H9 (cell line): ENCODE data around the gene PROSER1. TPM values are rescaled to one million over a fixed set of nuclear protein-coding genes. Genes with fewer than 3 reads are reported as not detected.
"Not testable (repeated sequence)": the region's sequence is repeated elsewhere in the genome, so short reads cannot be mapped to it uniquely, and the experiment has no call there.

ENCODE experiments used
- DNase-seq: peaks from one replicate; pipeline ENCODE4 v3.0.0-alpha.2; 2017
- H2AFZ ChIP-seq: one replicate; pipeline ENCODE4 v1.6.1; 2013; ENCODE audit warnings: mild to moderate bottlenecking, low read length, control low read depth, moderate library complexity
- H2AK5ac ChIP-seq: 2 replicates; pipeline ENCODE4 v1.6.1; 2013; ENCODE audit warnings: low read length, control low read depth, mixed read lengths; ENCODE audit not compliant: insufficient read length
- H2BK120ac ChIP-seq: one replicate; pipeline ENCODE4 v1.6.1; 2013; ENCODE audit warnings: low read depth, mild to moderate bottlenecking, low read length, control low read depth, inconsistent platforms; ENCODE audit not compliant: poor library complexity, severe bottlenecking
- H2BK12ac ChIP-seq: 2 replicates; pipeline ENCODE4 v1.6.1; 2013; ENCODE audit warnings: low read length, control low read depth, mixed read lengths, low read depth; ENCODE audit not compliant: insufficient read length
- H2BK15ac ChIP-seq: 2 replicates; pipeline ENCODE4 v1.6.1; 2013; ENCODE audit warnings: low read depth, low read length, control low read depth
- H2BK20ac ChIP-seq: one replicate; pipeline ENCODE4 v1.6.1; 2013; ENCODE audit warnings: low read depth, mild to moderate bottlenecking, low read length, control low read depth, inconsistent platforms; ENCODE audit not compliant: poor library complexity, severe bottlenecking
- H2BK5ac ChIP-seq: 2 replicates; pipeline ENCODE4 v1.6.1; 2013; ENCODE audit warnings: low read length, control low read depth, mixed read lengths; ENCODE audit not compliant: insufficient read length
- H3K14ac ChIP-seq: 2 replicates; pipeline ENCODE4 v1.6.1; 2013; ENCODE audit warnings: low read length, control low read depth; ENCODE audit not compliant: insufficient read depth
- H3K18ac ChIP-seq: 2 replicates; pipeline ENCODE4 v1.6.1; 2013; ENCODE audit warnings: low read depth, mild to moderate bottlenecking, mixed read lengths, low read length, control low read depth; ENCODE audit not compliant: insufficient read length
- H3K23ac ChIP-seq: 2 replicates; pipeline ENCODE4 v1.6.1; 2013; ENCODE audit warnings: low read length, control low read depth, mixed read lengths, low read depth; ENCODE audit not compliant: insufficient read length
- H3K23me2 ChIP-seq: 2 replicates; pipeline ENCODE4 v1.6.1; 2013; ENCODE audit warnings: low read depth, mild to moderate bottlenecking, mixed read lengths, low read length, control low read depth; ENCODE audit not compliant: insufficient read length, poor library complexity, severe bottlenecking
- H3K27ac ChIP-seq: 2 replicates; pipeline ENCODE4 v1.5.1; 2013; ENCODE audit warnings: low read length, control low read depth, mixed read lengths, low read depth; ENCODE audit not compliant: insufficient read length
- H3K27me3 ChIP-seq: 2 replicates; pipeline ENCODE4 v1.6.1; 2013; ENCODE audit warnings: low read length, control low read depth, inconsistent platforms; ENCODE audit not compliant: insufficient read depth
- H3K4ac ChIP-seq: 2 replicates; pipeline ENCODE4 v1.6.1; 2013; ENCODE audit warnings: low read depth, mild to moderate bottlenecking, control low read depth, inconsistent platforms, low read length, moderate library complexity
- H3K4me1 ChIP-seq: 2 replicates; pipeline ENCODE4 v1.6.1; 2013; ENCODE audit warnings: low read length, control low read depth, inconsistent platforms; ENCODE audit not compliant: insufficient read depth
- H3K4me2 ChIP-seq: 2 replicates; pipeline ENCODE4 v1.6.1; 2013; ENCODE audit warnings: low read length, control low read depth, mixed read lengths; ENCODE audit not compliant: insufficient read length, insufficient read depth
- H3K56ac ChIP-seq: 2 replicates; pipeline ENCODE4 v1.6.1; 2013; ENCODE audit warnings: low read depth, mild to moderate bottlenecking, mixed read lengths, low read length, control low read depth; ENCODE audit not compliant: insufficient read length
- H3K79me1 ChIP-seq: 2 replicates; pipeline ENCODE4 v1.6.1; 2013; ENCODE audit warnings: low read depth, mild to moderate bottlenecking, moderate library complexity, low read length, control low read depth, inconsistent platforms; ENCODE audit not compliant: insufficient read depth, poor library complexity, severe bottlenecking
- H3K79me2 ChIP-seq: 2 replicates; pipeline ENCODE4 v1.6.1; 2013; ENCODE audit warnings: low read length, control low read depth, inconsistent platforms; ENCODE audit not compliant: insufficient read depth
- H3K9ac ChIP-seq: 2 replicates; pipeline ENCODE4 v1.6.1; 2013; ENCODE audit warnings: low read length, control low read depth, mixed read lengths; ENCODE audit not compliant: insufficient read length; ENCODE audit errors: extremely low read depth
- H3K9me3 ChIP-seq: one replicate; pipeline ENCODE4 v1.6.1; 2013; ENCODE audit warnings: low read depth, low read length, inconsistent platforms; ENCODE audit not compliant: control insufficient read depth
- H3T11ph ChIP-seq: one replicate; pipeline ENCODE4 v1.6.1; 2013; ENCODE audit warnings: mild to moderate bottlenecking, low read length, control low read depth, inconsistent platforms
- H4K20me1 ChIP-seq: one replicate; pipeline ENCODE4 v1.6.1; 2013; ENCODE audit not compliant: control insufficient read depth, insufficient read length, insufficient read depth
- H4K5ac ChIP-seq: 2 replicates; pipeline ENCODE4 v1.6.1; 2013; ENCODE audit warnings: low read depth, mild to moderate bottlenecking, mixed read lengths, low read length, control low read depth; ENCODE audit not compliant: insufficient read length
- H4K8ac ChIP-seq: replicated peaks from 2 replicates; pipeline ENCODE4 v1.6.1; 2013; ENCODE audit warnings: low read length, control low read depth, mixed read lengths, low read depth; ENCODE audit not compliant: insufficient read length
- H4K91ac ChIP-seq: 2 replicates; pipeline ENCODE4 v1.6.1; 2013; ENCODE audit warnings: low read depth, mild to moderate bottlenecking, moderate library complexity, mixed read lengths, low read length, control low read depth; ENCODE audit not compliant: insufficient read length
- H3K27ac Mint-ChIP-seq, 3 experiments: 2 replicates in 2 of 3; 3 replicates in 1 of 3; pipeline ENCODE4 v1.8.0; 2020 to 2021; ENCODE audit warnings: mixed read lengths in 3 of 3, mild to moderate bottlenecking in 1 of 3, moderate library complexity in 1 of 3
- H3K27me3 Mint-ChIP-seq: 2 replicates; pipeline ENCODE4 v1.8.0; 2021; ENCODE audit warnings: low read depth, mild to moderate bottlenecking, moderate library complexity, mixed read lengths
- H3K36me3 Mint-ChIP-seq, 3 experiments: 2 replicates in 2 of 3; 3 replicates in 1 of 3; pipeline ENCODE4 v1.8.0; 2020 to 2021; ENCODE audit warnings: low read depth in 3 of 3, mixed read lengths in 3 of 3; ENCODE audit not compliant: insufficient read depth in 1 of 3
- H3K4me1 Mint-ChIP-seq, 2 experiments: 2 replicates each; pipeline ENCODE4 v1.8.0; 2020; ENCODE audit warnings: mixed read lengths in 2 of 2
- H3K4me3 Mint-ChIP-seq, 2 experiments: 2 replicates in 1 of 2; 3 replicates in 1 of 2; pipeline ENCODE4 v1.8.0; 2020 to 2021; ENCODE audit warnings: mild to moderate bottlenecking in 2 of 2, mixed read lengths in 2 of 2, moderate library complexity in 1 of 2
- H3K9me3 Mint-ChIP-seq, 2 experiments: 2 replicates in 1 of 2; 3 replicates in 1 of 2; pipeline ENCODE4 v1.8.0; 2020; ENCODE audit warnings: mild to moderate bottlenecking in 2 of 2, mixed read lengths in 2 of 2, moderate library complexity in 1 of 2
- WGBS: extraction: QIAGEN DNeasy Blood & Tissue Kit; methylation state at CpG from one replicate; pipeline ENCODE4 v1.1.7; 2013; ENCODE audit warnings: missing lambda C conversion rate, low lambda C conversion rate, mixed read lengths; ENCODE audit not compliant: insufficient read length; ENCODE audit errors: extremely low coverage; 5-methylcytosine and 5-hydroxymethylcytosine counted together
- long read RNA-seq: library from polyadenylated mRNA; unstranded; transcript quantifications from one replicate; pipeline ENCODE4 v2.0.0, GENCODE V29; 2020
- total RNA-seq: library from RNA; stranded (reverse); gene quantifications from 2 replicates; pipeline ENCODE4 v1.2.1, GENCODE V29; 2021
- TF ChIP-seq, protein P1 (sequence below): fragments of 200-600 bp; sonication (generic); conservative IDR thresholded peaks from 3 replicates; pipeline ENCODE4 v1.8.0; 2021; ENCODE audit warnings: antibody characterized with exemption, mild to moderate bottlenecking

PROSER1 gene
- total RNA-seq, result 79.5 and 84.6 TPM in 2 replicates
- long read RNA-seq, partial matches to known transcripts, result 21 of 64 reads
- long read RNA-seq, other reads (novel, unspliced or antisense), result 39 of 64 reads

DNA sequence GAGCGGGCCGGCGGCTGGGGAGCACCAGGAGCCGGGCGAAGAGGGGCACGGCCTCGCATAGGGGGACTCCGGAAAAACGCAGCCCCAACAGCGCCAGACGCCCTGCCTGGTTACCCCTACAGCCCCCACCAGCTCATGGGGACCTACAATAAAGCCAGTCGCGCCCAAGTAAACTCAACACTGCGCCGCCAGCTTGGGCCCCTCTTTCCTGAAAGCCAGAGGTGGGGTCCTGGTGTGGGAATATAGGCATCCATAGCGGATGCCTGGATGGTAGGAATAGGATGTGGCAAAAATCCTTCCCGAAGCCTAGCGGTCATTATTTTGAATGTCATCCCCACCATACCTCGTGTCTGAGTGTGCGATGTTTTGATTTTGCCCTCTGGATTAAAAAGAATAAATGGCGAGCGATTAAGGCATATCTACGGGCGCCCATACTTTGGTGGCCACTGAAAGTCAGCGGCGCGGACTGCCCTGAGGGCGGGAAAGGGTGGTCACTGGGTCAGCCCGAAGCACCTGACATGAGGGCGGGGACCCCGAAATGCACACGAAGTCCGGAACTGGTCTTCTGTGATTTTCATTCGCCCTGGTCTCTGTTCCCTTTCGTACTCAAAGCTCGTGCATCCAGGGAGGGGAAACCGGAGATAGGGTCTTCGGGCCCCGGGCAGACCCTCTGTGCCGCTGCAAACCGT is at the start of gene PROSER1, which contains the start of gene NHLRC3:
PROSER1 (minus strand) TSS at position 210 of the 689 bp plus-strand sequence. CDS start 847 bp downstream, outside the sequence.
NHLRC3 (plus strand) TSS at position 577 of the 689 bp plus-strand sequence. CDS start 184 bp downstream, outside the sequence.
- no CpG with 5 or more reads among the region's 41 CpGs for WGBS
- Histone ChIP-seq H3K23me2 (peaks cover 9% of the 10 kb centered on the region), H3K79me1 (peaks cover under 1% of the 10 kb centered on the region), H3K4me2 (peak within 1 kb of the TSS; percentile 95), H4K20me1 (no peaks in the 10 kb centered on the region), H4K8ac (no peak within 1 kb of the TSS), H2BK12ac (no peak within 1 kb of the TSS), H3K27me3 (no peaks in the 10 kb centered on the region), H4K91ac (no peak within 1 kb of the TSS), H3K4ac (no peak within 1 kb of the TSS; the same call in 1 of the 2 replicates), H3K27ac (peak within 1 kb of the TSS; percentile 32), H2AK5ac (no peak within 1 kb of the TSS), H2BK20ac (no peak within 1 kb of the TSS), H3K23ac (no peak within 1 kb of the TSS), H2BK15ac (no peak within 1 kb of the TSS), H3K4me1 (no peaks in the 10 kb centered on the region), H3K56ac (no peak within 1 kb of the TSS), H3T11ph (no peak within 1 kb of the TSS), H3K9ac (peak within 1 kb of the TSS; percentile 94), H2BK5ac (peak within 1 kb of the TSS; percentile 50), H3K18ac (peak within 1 kb of the TSS; percentile 75), H2AFZ (no peak within 1 kb of the TSS), H2BK120ac (no peak within 1 kb of the TSS), H3K14ac (peak within 1 kb of the TSS; percentile 62), H3K9me3 (no peaks in the 10 kb centered on the region), H4K5ac (peak within 1 kb of the TSS; percentile 31), H3K79me2 (peaks cover 33% of the 10 kb centered on the region)
- DNase-seq, result peak; percentile 89
- peak within 1 kb of the TSS; percentile 90 to 93 for H3K4me3 Mint-ChIP-seq
- H3K27me3 Mint-ChIP-seq, result no peaks in the 10 kb centered on the region
- H3K9me3 Mint-ChIP-seq, result no peaks in the 10 kb centered on the region
- H3K4me1 Mint-ChIP-seq, result peaks cover 30 to 35% of the 10 kb centered on the region in 2 experiments
- peak within 1 kb of the TSS; percentile 94 to 99 (median 98) for H3K27ac Mint-ChIP-seq
- TF ChIP-seq, protein P1, sequence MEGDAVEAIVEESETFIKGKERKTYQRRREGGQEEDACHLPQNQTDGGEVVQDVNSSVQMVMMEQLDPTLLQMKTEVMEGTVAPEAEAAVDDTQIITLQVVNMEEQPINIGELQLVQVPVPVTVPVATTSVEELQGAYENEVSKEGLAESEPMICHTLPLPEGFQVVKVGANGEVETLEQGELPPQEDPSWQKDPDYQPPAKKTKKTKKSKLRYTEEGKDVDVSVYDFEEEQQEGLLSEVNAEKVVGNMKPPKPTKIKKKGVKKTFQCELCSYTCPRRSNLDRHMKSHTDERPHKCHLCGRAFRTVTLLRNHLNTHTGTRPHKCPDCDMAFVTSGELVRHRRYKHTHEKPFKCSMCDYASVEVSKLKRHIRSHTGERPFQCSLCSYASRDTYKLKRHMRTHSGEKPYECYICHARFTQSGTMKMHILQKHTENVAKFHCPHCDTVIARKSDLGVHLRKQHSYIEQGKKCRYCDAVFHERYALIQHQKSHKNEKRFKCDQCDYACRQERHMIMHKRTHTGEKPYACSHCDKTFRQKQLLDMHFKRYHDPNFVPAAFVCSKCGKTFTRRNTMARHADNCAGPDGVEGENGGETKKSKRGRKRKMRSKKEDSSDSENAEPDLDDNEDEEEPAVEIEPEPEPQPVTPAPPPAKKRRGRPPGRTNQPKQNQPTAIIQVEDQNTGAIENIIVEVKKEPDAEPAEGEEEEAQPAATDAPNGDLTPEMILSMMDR, result no peak
- peaks cover 4 to 11% (median 6%) of the 10 kb centered on the region in 3 experiments for H3K36me3 Mint-ChIP-seq

GRCh38 chr13:39086251-39086945 is 48.5 kb upstream of the PROSER1 start:
- not testable (repeated sequence) for H3K23me2 ChIP-seq, H3K9ac ChIP-seq, H3K9me3 ChIP-seq, H3K4me3 Mint-ChIP-seq, H3K27me3 Mint-ChIP-seq, H2AFZ ChIP-seq, H4K20me1 ChIP-seq, H4K8ac ChIP-seq, H2BK5ac ChIP-seq, H3K14ac ChIP-seq, H3K4me1 Mint-ChIP-seq, H3T11ph ChIP-seq, H3K4ac ChIP-seq, H3K23ac ChIP-seq, H3K27ac Mint-ChIP-seq, H3K18ac ChIP-seq, H4K5ac ChIP-seq, H2BK15ac ChIP-seq, H2BK12ac ChIP-seq, H3K79me2 ChIP-seq, H3K4me1 ChIP-seq, H3K4me2 ChIP-seq, H2AK5ac ChIP-seq, H3K36me3 Mint-ChIP-seq, H3K56ac ChIP-seq, H3K27ac ChIP-seq, H4K91ac ChIP-seq, H2BK120ac ChIP-seq, DNase-seq, H3K27me3 ChIP-seq, H2BK20ac ChIP-seq, H3K79me1 ChIP-seq
- H3K9me3 Mint-ChIP-seq, result peaks cover 3 to 21% of the 10 kb centered on the region in 2 experiments; a peak in 4 of 5 replicates
- no CpG with 5 or more reads among the region's 1 CpG for WGBS
